Activated CD8-positive, alpha-beta T cell treated with anti-CD3 and anti-CD28 coated beads for 36 hours (primary cell): ENCODE results near the gene UNC13C. TPM values are rescaled to one million over a fixed set of nuclear protein-coding genes. Genes with fewer than 3 reads are reported as not detected.

Experiments
- ATAC-seq: fragments of 200-7000 bp; cut with Tn5 transposase; one replicate; pipeline ENCODE4 v1.10.0; 2021; ENCODE audit warnings: mild to moderate bottlenecking, moderate library complexity
- CTCF ChIA-PET: fragments of 350-600 bp; sonication (Branson Sonifier 250); formaldehyde crosslinking; loops from one replicate; lab custom pipeline; 2021; ENCODE audit warnings: antibody characterized with exemption; lab: Charles Lee
- POLR2A ChIA-PET: fragments of 350-600 bp; sonication (Branson Sonifier 250); formaldehyde crosslinking; loops from one replicate; lab custom pipeline; 2021; ENCODE audit warnings: antibody characterized with exemption; lab: Charles Lee
- DNase-seq: peaks from one replicate; pipeline ENCODE4 v3.0.0-alpha.2; 2020
- H3K27ac Mint-ChIP-seq: one replicate; pipeline ENCODE4 v1.8.0; 2021; ENCODE audit warnings: mild to moderate bottlenecking, mixed read lengths
- H3K27me3 Mint-ChIP-seq: one replicate; pipeline ENCODE4 v1.8.0; 2021; ENCODE audit warnings: mixed read lengths
- H3K36me3 Mint-ChIP-seq: one replicate; pipeline ENCODE4 v1.8.0; 2021; ENCODE audit warnings: low read depth, mixed read lengths
- H3K4me1 Mint-ChIP-seq: one replicate; pipeline ENCODE4 v1.8.0; 2021; ENCODE audit warnings: low read depth, mixed read lengths
- H3K4me3 Mint-ChIP-seq: one replicate; pipeline ENCODE4 v1.8.0; 2021; ENCODE audit warnings: mild to moderate bottlenecking, moderate library complexity, mixed read lengths
- H3K9me3 Mint-ChIP-seq: one replicate; pipeline ENCODE4 v1.8.0; 2021; ENCODE audit warnings: mixed read lengths
- intact Hi-C: fragments of 100-400 bp; cut with micrococcal nuclease; formaldehyde crosslinking; loops from one replicate; pipeline ENCODE4 v1.10.0; 2022
- total RNA-seq, 2 experiments: library from RNA; stranded (reverse); gene quantifications; one replicate each; pipeline ENCODE4 v1.2.3, GENCODE V29; 2021
- TF ChIP-seq, protein P1 (sequence below): fragments of 200-600 bp; IDR thresholded peaks from one replicate; pipeline ENCODE4 v1.8.0; 2022; ENCODE audit warnings: antibody characterized with exemption, mild to moderate bottlenecking

Gene UNC13C
- total RNA-seq, 2 experiments from 2014 or later, result not detected

DNA sequence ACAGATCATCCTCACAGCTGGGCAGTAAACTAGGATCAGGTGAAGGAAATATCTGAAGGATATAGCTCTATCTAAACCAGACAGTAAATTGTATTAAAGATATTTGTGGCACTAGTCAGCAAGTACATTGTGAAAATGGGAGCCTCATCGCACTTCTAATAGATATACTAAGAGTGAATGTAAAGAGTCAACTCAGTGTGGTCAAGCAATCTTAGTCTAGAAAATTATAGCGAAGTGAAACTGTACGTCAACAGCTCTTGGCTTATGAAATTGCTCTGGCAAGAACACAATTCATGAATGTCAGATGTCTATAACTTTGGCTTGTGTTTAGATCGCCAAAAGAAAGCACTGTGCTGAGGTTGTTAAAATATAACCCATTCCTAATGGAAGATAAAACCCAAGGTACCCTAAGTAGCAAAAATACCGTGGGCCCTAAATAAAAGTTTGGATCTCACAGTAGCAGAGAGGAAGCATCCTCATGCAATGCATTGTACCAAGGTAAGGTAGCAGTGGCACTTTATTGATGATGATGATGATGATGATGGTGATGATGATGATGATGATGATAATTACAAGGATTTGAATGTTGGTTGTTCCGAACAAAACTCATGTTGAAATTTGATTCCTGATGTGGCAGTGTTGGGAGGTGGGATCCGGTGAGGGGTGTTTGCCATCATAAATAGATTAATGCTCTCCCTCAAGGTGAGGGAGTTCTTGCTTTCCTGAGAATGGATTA lies 228.5 kb downstream of the UNC13C start:
- ATAC-seq (no peak), DNase-seq (no peak)
- POLR2A ChIA-PET, result no interaction called here
- intact Hi-C loops, result no loop called here
- Mint-ChIP-seq H3K4me3 (no peak overlapping the region), H3K9me3 (peaks cover 2% of the 10 kb centered on the region), H3K4me1 (no peaks in the 10 kb centered on the region), H3K27me3 (no peaks in the 10 kb centered on the region), H3K27ac (no peak overlapping the region), H3K36me3 (no peaks in the 10 kb centered on the region)
- CTCF ChIA-PET, result no interaction called here
- TF ChIP-seq, protein P1, sequence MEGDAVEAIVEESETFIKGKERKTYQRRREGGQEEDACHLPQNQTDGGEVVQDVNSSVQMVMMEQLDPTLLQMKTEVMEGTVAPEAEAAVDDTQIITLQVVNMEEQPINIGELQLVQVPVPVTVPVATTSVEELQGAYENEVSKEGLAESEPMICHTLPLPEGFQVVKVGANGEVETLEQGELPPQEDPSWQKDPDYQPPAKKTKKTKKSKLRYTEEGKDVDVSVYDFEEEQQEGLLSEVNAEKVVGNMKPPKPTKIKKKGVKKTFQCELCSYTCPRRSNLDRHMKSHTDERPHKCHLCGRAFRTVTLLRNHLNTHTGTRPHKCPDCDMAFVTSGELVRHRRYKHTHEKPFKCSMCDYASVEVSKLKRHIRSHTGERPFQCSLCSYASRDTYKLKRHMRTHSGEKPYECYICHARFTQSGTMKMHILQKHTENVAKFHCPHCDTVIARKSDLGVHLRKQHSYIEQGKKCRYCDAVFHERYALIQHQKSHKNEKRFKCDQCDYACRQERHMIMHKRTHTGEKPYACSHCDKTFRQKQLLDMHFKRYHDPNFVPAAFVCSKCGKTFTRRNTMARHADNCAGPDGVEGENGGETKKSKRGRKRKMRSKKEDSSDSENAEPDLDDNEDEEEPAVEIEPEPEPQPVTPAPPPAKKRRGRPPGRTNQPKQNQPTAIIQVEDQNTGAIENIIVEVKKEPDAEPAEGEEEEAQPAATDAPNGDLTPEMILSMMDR, result no peak

DNA sequence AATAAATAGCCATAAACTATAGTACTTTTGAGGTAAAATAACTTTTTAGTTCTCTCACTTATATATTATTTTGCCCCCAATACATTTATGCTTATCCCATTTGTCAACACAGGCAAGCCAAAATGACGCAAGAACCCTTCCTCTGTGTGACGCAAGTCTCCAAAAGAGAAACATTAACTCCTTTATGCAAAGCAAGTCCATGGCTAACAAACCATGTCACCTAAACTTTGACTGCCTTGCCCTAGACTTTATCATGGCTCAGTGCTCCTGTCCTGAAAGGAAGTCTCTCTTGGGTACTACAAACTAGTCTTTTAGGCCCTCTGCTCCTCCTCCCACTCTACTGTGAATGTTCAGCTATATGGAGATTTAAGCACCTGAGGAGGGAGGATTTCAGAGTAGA lies 230.5 kb downstream of the UNC13C start:
- intact Hi-C loops, result no loop called here
- CTCF ChIA-PET, result no interaction called here
- Mint-ChIP-seq H3K4me3 (no peak overlapping the region), H3K27ac (no peak overlapping the region), H3K27me3 (no peaks in the 10 kb centered on the region), H3K36me3 (no peaks in the 10 kb centered on the region), H3K4me1 (no peaks in the 10 kb centered on the region), H3K9me3 (no peaks in the 10 kb centered on the region)
- POLR2A ChIA-PET, result no interaction called here
- TF ChIP-seq, protein P1, result no peak
- DNase-seq (no peak), ATAC-seq (no peak)

DNA sequence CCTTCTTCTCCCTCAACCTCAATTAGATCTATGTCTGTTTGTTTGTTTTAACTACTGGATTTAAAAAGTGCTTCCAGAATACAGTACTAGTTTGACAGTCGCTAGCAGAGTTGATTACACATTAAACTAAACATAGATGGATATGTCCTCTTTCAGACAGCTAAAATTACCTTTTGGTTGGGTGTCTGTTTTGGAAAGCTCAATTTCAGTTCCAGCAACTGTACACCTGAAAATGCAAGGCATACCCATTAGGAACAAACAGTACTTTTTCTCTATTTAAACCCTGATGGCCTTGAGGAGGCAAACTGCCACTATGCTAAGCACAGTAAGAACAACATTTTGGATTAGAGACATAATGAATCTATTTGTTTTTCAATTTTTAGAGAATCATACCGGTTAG lies 234.4 kb downstream of the UNC13C start:
- no peak for ATAC-seq
- Mint-ChIP-seq H3K9me3 (no peaks in the 10 kb centered on the region), H3K4me3 (no peak overlapping the region), H3K27ac (no peak overlapping the region), H3K36me3 (no peaks in the 10 kb centered on the region), H3K27me3 (no peaks in the 10 kb centered on the region), H3K4me1 (no peaks in the 10 kb centered on the region)
- CTCF ChIA-PET, result no interaction called here
- TF ChIP-seq, protein P1, result no peak
- no peak for DNase-seq
- intact Hi-C loops, result no loop called here
- POLR2A ChIA-PET, result no interaction called here

DNA sequence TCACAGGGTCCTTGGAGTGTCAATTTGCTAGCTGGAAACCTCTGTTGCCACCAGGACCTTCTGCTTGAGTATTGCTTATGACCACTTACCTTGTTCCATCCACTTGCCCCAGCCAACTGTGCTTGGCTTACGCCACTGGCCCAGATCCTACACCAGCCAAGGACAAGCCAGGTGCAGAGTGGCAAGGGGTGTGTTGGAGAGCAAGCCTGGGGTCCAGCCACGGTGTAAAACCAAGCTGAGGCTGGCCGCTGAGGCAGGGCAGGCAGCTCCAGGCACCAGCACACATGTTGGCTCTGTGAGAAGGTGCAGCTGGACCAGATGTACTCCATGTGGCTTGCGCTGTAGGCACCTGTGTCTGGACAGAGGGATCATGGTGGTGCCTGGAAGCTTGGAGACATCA lies 248.2 kb downstream of the UNC13C start:
- Mint-ChIP-seq H3K4me3 (no peak overlapping the region), H3K36me3 (no peaks in the 10 kb centered on the region), H3K4me1 (no peaks in the 10 kb centered on the region), H3K9me3 (peaks cover 11% of the 10 kb centered on the region), H3K27ac (no peak overlapping the region), H3K27me3 (peaks cover 2% of the 10 kb centered on the region)
- intact Hi-C loops, result no loop called here
- DNase-seq (no peak), ATAC-seq (no peak)
- TF ChIP-seq, protein P1, result no peak
- POLR2A ChIA-PET, result no interaction called here
- CTCF ChIA-PET, result no interaction called here

DNA sequence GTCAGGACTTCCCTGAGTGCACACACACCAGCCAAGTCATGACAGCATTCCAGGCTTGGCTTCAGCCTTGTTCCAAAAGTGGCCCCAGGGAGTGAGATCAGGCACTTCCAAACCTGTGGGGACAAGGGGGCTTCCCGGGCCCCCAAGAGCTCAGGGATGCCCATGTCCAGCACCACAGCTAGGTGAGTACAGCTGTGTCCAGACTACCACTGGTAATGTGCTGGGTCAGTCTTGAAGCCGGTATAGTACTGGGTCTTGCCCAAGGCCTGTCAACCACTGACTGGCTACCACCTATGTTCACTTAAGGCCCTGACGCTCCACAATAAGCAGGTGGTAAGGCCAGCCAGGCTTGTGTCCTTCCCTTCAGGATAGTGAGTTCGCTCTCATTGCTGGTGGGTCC lies 249.3 kb downstream of the UNC13C start:
- intact Hi-C loops, result no loop called here
- no peaks in the 10 kb centered on the region for H3K36me3 Mint-ChIP-seq
- no peaks in the 10 kb centered on the region for H3K4me1 Mint-ChIP-seq
- H3K27ac Mint-ChIP-seq, result no peak overlapping the region
- ChIA-PET POLR2A (interaction anchor here (0.6 kb wide), 1 partner anchor 17 kb away, joined by 3 read pairs; no protein-coding TSS in a partner anchor), CTCF (no interaction called here)
- H3K9me3 Mint-ChIP-seq, result peaks cover 10% of the 10 kb centered on the region
- no peak for DNase-seq
- H3K27me3 Mint-ChIP-seq, result peaks cover 2% of the 10 kb centered on the region
- ATAC-seq, result no peak
- TF ChIP-seq, protein P1, result no peak
- H3K4me3 Mint-ChIP-seq, result no peak overlapping the region
